GM20000 (cell line): ENCODE results near the gene TOMM40.

Source experiments
- DNase-seq: peaks from one replicate; pipeline ENCODE4 v3.0.0; 2012; ENCODE audit warnings: low spot score
- TF ChIP-seq, protein P1 (sequence below): IDR thresholded peaks from 2 replicates; pipeline ENCODE4 v1.5.1; 2012; ENCODE audit warnings: mild to moderate bottlenecking, control low read depth; ENCODE audit errors: extremely low read depth, missing control alignments

The TOMM40 gene

DNA sequence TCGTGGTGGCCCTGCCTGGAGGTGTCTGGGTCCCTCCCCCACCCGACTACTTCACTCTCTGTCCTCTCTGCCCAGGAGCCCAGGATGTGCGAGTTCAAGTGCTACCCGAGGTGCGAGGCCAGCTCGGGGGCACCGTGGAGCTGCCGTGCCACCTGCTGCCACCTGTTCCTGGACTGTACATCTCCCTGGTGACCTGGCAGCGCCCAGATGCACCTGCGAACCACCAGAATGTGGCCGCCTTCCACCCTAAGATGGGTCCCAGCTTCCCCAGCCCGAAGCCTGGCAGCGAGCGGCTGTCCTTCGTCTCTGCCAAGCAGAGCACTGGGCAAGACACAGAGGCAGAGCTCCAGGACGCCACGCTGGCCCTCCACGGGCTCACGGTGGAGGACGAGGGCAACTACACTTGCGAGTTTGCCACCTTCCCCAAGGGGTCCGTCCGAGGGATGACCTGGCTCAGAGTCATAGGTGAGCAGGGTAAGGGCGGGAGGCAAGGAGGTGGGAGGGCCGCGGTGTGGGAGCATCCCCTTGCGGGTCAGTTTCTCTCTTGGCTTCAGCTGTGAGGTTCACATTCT, 25.8 kb upstream of the TOMM40 start:
- TF ChIP-seq, protein P1, sequence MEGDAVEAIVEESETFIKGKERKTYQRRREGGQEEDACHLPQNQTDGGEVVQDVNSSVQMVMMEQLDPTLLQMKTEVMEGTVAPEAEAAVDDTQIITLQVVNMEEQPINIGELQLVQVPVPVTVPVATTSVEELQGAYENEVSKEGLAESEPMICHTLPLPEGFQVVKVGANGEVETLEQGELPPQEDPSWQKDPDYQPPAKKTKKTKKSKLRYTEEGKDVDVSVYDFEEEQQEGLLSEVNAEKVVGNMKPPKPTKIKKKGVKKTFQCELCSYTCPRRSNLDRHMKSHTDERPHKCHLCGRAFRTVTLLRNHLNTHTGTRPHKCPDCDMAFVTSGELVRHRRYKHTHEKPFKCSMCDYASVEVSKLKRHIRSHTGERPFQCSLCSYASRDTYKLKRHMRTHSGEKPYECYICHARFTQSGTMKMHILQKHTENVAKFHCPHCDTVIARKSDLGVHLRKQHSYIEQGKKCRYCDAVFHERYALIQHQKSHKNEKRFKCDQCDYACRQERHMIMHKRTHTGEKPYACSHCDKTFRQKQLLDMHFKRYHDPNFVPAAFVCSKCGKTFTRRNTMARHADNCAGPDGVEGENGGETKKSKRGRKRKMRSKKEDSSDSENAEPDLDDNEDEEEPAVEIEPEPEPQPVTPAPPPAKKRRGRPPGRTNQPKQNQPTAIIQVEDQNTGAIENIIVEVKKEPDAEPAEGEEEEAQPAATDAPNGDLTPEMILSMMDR, result no peak
- DNase-seq, result no peak

DNA sequence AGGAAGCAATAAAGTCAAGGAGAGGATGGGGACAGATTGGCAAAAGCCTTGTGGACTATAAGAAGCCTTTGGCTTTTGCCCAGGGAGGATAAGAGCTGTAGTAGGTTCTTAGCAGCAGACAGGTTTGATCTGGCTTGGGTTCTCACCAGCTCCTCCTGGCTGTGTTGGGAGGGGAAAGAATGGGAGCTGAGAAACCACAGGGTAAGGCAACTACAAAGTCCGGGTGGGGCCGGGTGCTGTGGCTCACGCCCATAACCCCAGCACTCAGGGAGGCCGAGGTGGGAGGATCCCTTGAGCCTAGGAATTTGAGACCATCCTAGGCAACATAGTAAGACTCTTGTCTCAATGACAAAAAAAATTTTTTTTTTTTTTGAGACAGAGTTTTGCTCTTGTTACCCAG, 24.4 kb upstream of the TOMM40 start:
- TF ChIP-seq, protein P1, result no peak
- DNase-seq, result no peak

DNA sequence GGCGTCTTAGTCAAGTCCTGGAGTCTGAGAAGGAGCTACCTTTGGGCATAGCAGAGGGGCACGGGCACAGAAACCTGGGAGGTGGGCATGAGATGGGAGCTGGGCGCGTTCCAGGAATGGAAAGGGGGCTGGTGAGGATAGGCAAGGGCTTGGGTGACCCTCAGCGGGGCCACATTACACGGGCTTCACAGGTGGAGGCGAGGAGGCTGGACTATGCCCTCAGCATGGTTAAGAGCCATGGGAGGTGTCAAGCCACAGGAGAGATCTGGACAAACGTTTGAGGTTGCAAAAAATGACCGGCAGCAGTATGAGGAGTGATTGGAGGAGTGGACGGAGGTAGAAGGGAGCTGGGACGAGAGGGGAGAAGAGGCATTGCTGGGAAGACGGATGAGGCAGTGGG, 23.5 kb upstream of the TOMM40 start:
- TF ChIP-seq, protein P1, result no peak
- no peak for DNase-seq

DNA sequence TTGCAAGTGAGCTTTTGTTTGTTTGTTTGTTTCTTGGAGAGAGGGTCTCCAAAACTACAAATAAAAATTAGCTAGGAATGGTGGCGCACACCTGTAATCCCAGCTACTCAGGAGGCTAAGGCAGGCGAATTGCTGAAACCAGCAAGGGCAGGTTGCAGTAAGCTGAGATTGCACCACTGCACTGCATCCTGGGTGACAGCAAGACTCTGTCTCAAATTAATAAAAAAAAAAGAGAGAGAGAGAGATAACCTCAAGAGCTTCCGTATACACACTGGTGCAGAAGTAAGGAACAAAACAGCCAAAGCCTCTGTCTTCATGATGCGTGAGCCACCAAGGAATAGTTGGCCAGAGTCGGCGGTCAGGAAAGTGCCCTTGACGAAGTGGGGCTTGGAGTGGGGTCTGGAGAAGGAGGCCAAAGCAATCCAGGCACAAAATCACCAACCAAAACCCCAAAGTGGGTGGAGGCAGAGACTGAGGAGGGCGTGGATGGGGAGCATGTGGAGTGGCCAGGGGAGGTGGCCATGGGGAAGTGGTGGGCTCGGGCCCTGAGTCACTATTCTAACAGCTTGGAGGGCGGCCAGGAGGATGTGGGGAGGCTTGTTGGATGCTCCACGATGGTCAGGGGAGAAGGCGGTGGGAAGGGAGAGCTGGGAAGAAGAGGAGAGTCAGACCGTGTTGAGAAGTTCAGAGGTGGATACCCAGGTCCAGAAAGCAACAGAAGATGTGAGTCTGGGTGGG, 21.2 kb upstream of the TOMM40 start:
- TF ChIP-seq, protein P1, result no peak
- no peak for DNase-seq

DNA sequence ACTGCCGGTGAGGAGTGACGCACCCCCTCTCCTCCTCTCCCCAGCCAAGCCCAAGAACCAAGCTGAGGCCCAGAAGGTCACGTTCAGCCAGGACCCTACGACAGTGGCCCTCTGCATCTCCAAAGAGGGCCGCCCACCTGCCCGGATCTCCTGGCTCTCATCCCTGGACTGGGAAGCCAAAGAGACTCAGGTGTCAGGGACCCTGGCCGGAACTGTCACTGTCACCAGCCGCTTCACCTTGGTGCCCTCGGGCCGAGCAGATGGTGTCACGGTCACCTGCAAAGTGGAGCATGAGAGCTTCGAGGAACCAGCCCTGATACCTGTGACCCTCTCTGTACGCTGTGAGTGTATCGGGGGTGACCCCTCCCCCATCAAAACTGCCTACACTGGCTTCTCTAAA, 19.2 kb upstream of the TOMM40 start:
- no peak for DNase-seq
- TF ChIP-seq, protein P1, result no peak

DNA sequence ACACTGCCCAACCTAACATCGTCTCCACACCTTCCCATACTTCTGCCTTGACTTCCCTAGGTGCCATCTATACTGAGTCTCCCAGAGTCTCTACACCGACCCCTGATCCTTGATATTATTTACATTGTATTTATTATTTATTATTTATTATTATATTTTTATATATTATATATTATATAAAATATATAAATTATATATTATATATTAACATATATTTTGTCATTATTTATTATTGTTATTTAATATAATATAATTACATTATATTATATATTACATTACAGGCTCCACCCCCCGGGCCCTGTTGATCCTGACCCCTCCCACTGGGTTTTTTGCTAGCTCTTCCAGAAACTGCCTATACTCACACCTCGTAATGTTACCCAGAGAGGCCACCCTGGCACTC, 18.4 kb upstream of the TOMM40 start:
- no peak for DNase-seq
- TF ChIP-seq, protein P1, result no peak

DNA sequence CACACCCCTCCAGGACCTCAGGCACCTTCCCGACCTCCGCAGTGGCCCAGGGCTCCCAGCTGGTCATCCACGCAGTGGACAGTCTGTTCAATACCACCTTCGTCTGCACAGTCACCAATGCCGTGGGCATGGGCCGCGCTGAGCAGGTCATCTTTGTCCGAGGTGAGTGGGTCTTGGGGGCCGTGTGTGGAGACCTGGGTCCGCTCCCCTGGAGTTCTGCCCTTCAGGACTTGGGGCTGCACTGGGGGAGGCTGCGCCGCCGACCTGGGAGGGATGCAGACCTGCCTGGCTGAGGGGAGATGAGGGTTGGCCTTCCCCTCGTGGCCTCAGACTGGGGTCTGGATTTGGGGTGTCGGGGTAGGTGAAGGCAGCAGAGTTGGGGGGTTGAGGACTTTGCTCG, 16.7 kb upstream of the TOMM40 start:
- DNase-seq, result no peak
- TF ChIP-seq, protein P1, result no peak
